ENCODE data around the gene TAT. TPM values are rescaled to one million over a fixed set of nuclear protein-coding genes. Genes with fewer than 3 reads are reported as not detected.

The TAT gene
- not detected in 2 replicates for total RNA-seq (2013; cell fraction: nucleolus; rRNA removed)
- total RNA-seq (2014; rRNA removed) = 0.05 TPM in 1 of 2 replicates, not detected in the other
- total RNA-seq (2014; rRNA removed; fragmentation: Illumina TruSeq; extraction: Trizol) = 0.04 TPM in 1 of 2 replicates, not detected in the other
- 0.44 and 0.51 TPM in 2 replicates for total RNA-seq (2021)
- not detected for polyA plus RNA-seq (2011; ENCODE audit: low read depth)
- not detected in 2 replicates for polyA plus RNA-seq (2011; rRNA removed)
- not detected in 2 replicates for polyA plus RNA-seq (2011; cell fraction: cytosol; rRNA removed)
- polyA plus RNA-seq (2011; cell fraction: nucleus; rRNA removed) = not detected in 2 replicates
- 0.05 and 0.06 TPM in 2 replicates for polyA plus RNA-seq (2012)
- polyA plus RNA-seq (2014; fragmentation: Illumina TruSeq; extraction: Trizol) = 0.01 TPM in 1 of 2 replicates, not detected in the other
- polyA plus RNA-seq (2014; fragmentation: Nextera tagmentation; extraction: Ambion mirVana) = under 1 TPM; 0.06 to 0.11 TPM
- polyA plus RNA-seq (2014; rRNA removed) = not detected in 2 replicates
- under 1 TPM in 1 of 2 experiments, not detected in 1; 0.19 TPM for polyA plus RNA-seq (2016; fragmentation: Nextera tagmentation; extraction: Ambion mirVana)
- not detected in 2 replicates for polyA minus RNA-seq (2011; rRNA and poly(A)+ RNA removed)
- not detected in 2 replicates for polyA minus RNA-seq (2011; cell fraction: cytosol; rRNA and poly(A)+ RNA removed)
- not detected in 2 replicates for polyA minus RNA-seq (2011; cell fraction: nucleus; rRNA and poly(A)+ RNA removed)
- percentile 17 among the genes with signal in this experiment for Bru-seq, nascent RNA
- BruChase-seq, experiment 1, labeled RNA remaining after a 6-hour chase = percentile 12 among the genes with signal in this experiment
- BruChase-seq, experiment 2, labeled RNA remaining after a 2-hour chase = percentile 7 among the genes with signal in this experiment
- long read RNA-seq, experiment 1 = 0 reads
- long read RNA-seq, experiment 2, partial matches to known transcripts = 0 of 1 reads
- long read RNA-seq, experiment 2, other reads (novel, unspliced or antisense) = 1 of 1 reads

GRCh38 chr16:71576971-71577370 is at the start of gene TAT:
Gene TAT, minus strand, starts transcription at chr16:71577092. Its CDS starts 677 bp downstream, at chr16:71576415.
- Histone ChIP-seq H4K20me1 (ENCODE audit: control insufficient read depth, insufficient read depth) (no peaks in the 10 kb centered on the region), H2AFZ (ENCODE audit: control insufficient read depth, low read depth, low read length) (no peak within 1 kb of the TSS), H3K27ac (ENCODE audit: control insufficient read depth, insufficient read depth) (no peak within 1 kb of the TSS), H3K79me2 (ENCODE audit: control insufficient read depth, insufficient read depth, low read length) (no peaks in the 10 kb centered on the region), H3K9ac (ENCODE audit: control insufficient read depth, insufficient read depth, low read length) (no peak within 1 kb of the TSS), H3K4me2 (ENCODE audit: control insufficient read depth, insufficient read depth) (no peak within 1 kb of the TSS), H3K4me1 (ENCODE audit: control insufficient read depth, insufficient read depth, low read length) (no peaks in the 10 kb centered on the region), H3K4me3 (no peak within 1 kb of the TSS), H3K9me3 (replicated peaks; ENCODE audit: control insufficient read depth, insufficient read depth, low read length) (no peaks in the 10 kb centered on the region), H3K27me3 (replicated peaks in 1 of 2; ENCODE audit: control insufficient read depth in 2 of 2, insufficient read depth in 2 of 2, low read length in 1 of 2) (no peaks in the 10 kb centered on the region), H3K36me3 (ENCODE audit: control insufficient read depth in 2 of 2, insufficient read depth in 2 of 2, low read length in 1 of 2) (no peaks in the 10 kb centered on the region)
- ChIA-PET SMC1A (ENCODE audit: uncharacterized antibody, unreplicated experiment) (interaction anchor here (0.6 to 3.0 kb wide), 3 partner anchors 9 to 17 kb away, joined by 3 to 12 read pairs (median 5); no protein-coding TSS in a partner anchor), POLR2A (interaction anchor here (1.6 kb wide), 1 partner anchor 12 kb away, joined by 13 read pairs; no protein-coding TSS in a partner anchor), CTCF (interaction anchor here (1.3 to 2.8 kb wide), 4 partner anchors 9 to 38 kb away, joined by 5 to 17 read pairs (median 10); no protein-coding TSS in a partner anchor), RAD21 (ENCODE audit: unreplicated experiment) (interaction anchor here (2.0 kb wide), 1 partner anchor 12 kb away, joined by 10 read pairs; no protein-coding TSS in a partner anchor)
- DNase-seq (ENCODE audit: low read depth, low spot score) (no peak), ATAC-seq (no peak), FAIRE-seq (no peak)
- intact Hi-C loops (cut with micrococcal nuclease; ENCODE audit: unreplicated experiment) = no loop called here
- WGBS (ENCODE audit: insufficient coverage, insufficient replicate concordance, low lambda C conversion rate, missing lambda C conversion rate) = 2% methylated on average over 3 of the region's 3 CpGs
- in situ Hi-C loops (cut with MboI) = no loop called here
- no peak for TF ChIP-seq PAX5 (IDR thresholded peaks at IDR 0.05; ENCODE audit: borderline replicate concordance, low read depth, low read length)
- TF ChIP-seq SREBF2 (IDR thresholded peaks at IDR 0.05; ENCODE audit: low read length) = no peak
- TF ChIP-seq HDAC6 (IDR thresholded peaks at IDR 0.05; ENCODE audit: unreplicated experiment) = no peak
- no peak for TF ChIP-seq DPF2 (IDR thresholded peaks at IDR 0.05)
- TF ChIP-seq EZH2 (IDR thresholded peaks at IDR 0.05; ENCODE audit: borderline replicate concordance, control insufficient read depth, low read depth, low read length) = no peak
- BruUV-seq (replicated peaks) = no TSS peak
